Activated CD8-positive, alpha-beta memory T cell treated with anti-CD3 and anti-CD28 coated beads for 48 hours (primary cell): ENCODE measurements around the gene NBEAL1.
A peak's percentile ranks its signal among the peaks of the same experiment; 100 is the strongest.
"Not testable (repeated sequence)": the region's sequence is repeated elsewhere in the genome, so short reads cannot be mapped to it uniquely, and the experiment has no call there.

Experiments used
- DNase-seq, 3 experiments: peaks; one replicate each; pipeline ENCODE4 v3.0.0-alpha.2; 2020; ENCODE audit warnings: low read depth in 2 of 3, low spot score in 2 of 3

The NBEAL1 gene

GRCh38 chr2:203201426-203201825, 186.8 kb downstream of the NBEAL1 start:
- DNase-seq: no peak

DNA sequence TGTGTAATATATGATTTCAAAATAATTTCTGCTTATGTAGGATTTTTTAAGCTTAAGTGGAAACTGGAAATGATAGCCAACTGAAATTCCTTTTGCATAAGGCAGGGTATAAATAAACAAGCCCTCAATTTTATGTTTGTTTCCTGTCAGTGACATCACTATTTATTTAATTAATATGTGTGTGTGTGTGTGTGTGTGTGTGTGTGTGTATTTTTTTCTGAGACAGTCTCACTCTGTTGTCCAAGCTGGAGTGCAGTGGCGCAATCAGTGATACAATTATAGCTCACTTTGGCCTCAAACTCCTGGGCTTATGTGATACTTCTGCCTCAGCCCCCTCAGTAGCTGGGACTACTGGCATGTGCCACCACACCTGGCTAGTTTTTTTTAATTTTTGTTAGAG, 194.9 kb downstream of the NBEAL1 start:
- no peak for DNase-seq

DNA sequence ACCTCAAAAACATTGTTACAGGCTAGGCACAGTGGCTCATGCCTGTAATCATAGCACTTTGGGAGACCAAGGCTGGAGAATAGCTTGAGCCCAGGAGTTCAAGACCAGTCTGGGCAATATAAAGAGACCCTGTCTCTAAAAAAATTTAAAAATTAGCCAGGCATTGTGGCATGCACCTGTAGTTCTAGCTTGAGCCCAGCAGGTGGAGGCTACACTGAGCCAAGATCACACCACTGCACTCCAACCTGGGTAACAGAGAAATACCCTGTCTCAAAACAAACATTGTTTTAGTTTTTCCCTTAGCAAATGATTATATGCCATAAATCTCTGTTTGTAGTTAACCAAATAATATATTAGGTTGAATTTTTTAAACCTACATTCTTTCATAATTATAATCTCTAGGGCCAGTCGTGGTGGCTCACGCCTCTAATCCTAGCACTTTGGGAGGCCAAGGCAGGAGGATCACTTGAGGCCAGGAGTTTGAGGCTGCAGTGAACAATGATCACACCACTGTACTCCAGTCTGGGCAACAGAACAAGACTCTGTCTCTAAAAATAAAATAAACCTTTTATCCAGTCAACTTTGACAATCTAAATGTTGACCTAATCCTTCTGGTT, 210.9 kb downstream of the NBEAL1 start:
- DNase-seq: no peak

DNA sequence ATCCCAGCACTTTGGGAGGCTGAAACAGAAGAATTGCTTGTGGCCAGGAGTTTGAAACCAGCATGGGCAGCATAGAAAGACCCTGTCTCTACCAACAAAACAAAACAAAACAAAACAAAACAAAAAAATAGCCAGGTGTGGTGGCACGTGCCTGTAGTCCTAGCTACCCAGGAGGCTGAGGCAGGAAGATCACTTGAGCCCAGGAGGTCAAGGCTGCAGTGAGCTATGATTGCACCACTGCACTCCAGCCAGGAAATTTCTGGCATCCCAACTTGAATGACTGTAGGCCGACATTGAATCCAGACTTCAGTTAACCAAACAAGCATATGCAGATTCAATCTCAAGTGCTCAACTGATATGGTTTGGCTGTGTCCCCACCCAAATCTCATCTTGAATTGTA, 215.0 kb downstream of the NBEAL1 start:
- DNase-seq: not testable (repeated sequence)

DNA sequence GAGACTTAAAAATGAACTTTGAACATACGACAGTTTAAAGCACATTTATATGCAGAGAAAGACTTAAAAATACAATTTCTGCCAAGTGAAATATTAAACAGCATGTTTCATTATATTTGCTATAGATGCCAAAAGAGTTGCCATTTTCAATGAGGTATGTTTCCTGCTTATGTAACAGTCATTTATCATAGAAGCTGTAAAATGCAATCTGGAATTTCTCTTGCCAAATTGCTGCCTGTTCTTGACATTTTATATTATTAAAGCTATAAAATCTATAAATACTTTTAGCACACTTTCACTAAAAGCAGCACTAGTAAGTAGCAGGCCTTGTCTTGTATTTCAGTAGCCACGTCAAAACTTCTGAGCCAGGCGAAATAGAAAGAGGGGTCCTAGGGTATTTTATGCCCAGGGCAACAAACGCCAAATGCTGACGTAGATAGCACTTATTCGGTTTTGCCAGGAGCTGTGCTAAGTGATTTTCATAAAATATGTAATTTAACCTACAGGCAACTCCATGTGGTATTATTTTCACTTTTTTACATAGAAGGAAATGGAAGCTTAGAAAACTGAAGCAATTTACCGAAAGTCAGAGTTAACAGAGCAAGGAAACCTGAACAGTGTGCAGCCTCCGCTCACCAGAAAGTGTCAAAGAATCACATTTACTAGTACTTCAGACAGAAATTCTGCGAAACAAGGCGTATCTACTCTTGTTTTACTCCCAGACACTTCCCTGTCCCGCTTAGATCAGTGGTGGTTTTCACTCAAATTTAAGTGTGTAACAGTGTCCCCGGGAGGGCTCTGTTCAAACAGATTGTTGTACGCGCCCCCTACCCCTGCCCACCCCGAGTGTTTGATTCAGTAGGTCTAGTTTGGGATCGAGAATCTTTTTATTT, 222.9 kb downstream of the NBEAL1 start:
- no peak for DNase-seq

DNA sequence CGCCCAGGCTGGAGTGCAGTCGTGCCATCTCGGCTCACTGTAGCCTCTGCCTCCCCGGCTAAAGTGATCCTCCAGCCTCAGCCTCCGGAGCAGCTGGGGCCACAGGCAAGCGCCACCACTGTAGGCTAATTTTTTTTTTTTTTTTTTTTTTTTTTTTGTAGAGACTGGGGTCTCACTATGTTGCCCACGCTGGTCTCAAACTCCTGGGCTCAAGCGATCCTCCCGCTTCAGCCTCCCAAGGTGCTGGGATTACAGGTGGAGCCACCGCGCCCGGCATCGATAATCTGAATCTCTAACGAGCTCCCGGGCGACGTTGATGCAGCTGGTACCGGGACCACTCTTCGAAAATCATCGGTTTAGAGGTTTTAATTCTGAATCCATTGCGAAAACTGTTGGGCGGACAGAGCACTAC, 223.6 kb downstream of the NBEAL1 start:
- no peak for DNase-seq

DNA sequence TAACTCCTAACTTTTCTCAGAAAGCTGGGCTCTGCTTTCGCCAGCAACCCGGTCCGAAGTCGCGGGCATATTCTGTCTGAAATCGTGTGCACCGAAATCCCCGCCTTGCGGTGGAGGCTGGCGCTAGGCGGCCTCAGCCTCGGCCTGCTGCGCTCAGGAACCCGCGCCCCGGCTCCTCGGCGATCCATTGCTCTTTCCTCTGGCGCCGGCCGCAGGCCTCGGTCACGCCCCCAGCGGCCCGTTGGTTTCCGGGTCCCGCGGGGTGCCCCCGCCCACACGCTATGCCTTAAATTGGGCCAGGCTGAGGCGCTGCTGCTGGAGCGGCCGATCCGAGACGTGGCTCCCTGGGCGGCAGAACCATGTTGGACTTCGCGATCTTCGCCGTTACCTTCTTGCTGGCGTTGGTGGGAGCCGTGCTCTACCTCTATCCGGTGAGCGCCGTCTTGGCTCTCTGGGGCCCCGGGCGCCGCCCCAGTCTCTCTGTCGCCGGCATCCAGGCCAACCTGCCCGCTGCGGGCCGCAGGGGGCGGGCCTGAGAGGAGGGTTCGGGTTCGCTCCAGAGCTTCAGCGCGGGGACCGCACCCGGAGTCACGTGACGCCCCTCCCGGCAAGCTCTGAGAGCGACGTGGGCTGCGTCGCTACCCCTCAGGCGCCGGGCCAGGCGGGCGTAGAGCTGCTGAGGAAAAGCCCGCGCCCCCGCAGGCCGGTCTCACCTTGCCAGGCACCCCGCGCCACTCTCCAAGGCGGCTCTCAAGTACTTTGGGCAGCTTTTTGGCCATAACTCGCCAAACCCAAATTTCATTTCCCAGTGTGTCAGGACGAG, 224.2 kb downstream of the NBEAL1 start, which contains the start of gene CYP20A1:
TSS of gene CYP20A1 (plus strand) at position 315 of the 823 bp plus-strand sequence. CDS start at position 360, 45 bp downstream.
- DNase-seq: peak; percentile 91 to 96 (median 92)

DNA sequence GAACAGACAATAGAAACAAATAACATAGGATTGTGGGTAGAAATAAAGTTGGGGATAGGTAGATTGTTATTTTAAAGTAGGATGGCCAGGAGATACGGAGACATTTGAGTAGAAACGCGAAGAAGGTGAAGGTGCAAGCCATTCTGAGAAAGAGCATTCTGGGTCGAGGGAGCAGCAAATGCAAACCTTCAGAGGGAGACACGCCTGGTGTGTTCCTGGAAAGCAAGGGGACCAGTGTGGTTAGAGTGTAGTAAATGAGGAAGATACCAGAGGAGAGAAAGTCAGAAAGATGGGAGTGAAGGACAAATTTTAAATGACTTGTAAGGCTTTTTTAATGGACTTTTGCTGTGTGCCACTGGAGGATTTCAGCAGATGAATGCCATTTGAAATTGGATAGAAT, 225.8 kb downstream of the NBEAL1 start:
- DNase-seq: no peak

DNA sequence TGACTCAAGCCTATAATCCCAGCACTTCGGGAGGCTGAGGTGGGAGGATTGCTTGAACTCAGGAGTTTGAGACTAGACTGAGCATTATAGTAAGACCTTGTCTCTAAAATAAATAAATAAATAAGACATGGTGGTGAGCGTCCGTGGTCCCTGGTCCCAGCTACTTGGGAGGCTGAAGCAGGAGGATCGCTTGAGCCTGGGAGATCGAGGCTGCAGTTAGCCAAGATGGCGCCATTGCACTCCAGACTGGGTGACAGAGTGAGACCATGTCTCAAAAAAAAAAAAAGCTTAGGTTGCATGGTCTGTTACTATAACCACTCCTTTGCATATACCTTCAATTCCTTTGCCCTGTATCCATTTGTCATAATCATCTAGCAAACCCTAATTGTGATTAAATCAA, 227.8 kb downstream of the NBEAL1 start:
- DNase-seq: no peak

DNA sequence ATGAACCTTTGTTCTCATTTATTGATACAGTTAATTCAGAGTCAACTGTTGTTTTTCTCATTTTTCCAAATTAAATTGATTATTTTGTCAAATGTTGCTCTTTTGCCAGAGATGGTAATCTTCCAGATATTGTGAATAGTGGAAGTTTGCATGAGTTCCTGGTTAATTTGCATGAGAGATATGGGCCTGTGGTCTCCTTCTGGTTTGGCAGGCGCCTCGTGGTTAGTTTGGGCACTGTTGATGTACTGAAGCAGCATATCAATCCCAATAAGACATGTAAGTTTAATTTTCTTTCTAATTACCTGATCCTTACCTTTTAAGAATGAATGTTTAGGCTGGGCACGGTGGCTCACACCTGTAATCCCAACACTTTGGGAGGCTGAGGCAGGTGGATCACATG, 232.0 kb downstream of the NBEAL1 start:
- no peak for DNase-seq

DNA sequence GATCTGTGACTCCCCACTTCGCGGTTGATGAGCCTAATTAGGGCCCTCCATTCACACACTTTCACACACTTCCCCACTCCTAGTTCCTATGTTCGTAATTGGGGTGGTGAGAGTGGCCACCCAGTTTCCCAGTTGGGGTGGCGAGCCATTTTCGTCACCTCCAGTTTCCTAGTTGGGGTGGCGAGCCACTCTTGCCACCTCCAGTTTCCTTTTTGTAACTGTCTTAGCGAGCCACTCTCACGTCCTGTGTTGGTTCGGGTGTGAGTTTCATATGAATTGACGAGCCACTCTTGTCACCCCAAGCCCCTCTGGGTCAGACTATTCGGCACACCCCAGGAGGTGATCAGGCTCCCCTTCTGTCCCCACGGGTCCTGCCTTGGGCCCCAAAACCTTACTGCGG, 238.1 kb downstream of the NBEAL1 start:
- DNase-seq: no peak

- DNase-seq: not testable (repeated sequence)
These were observed 238.9 kb downstream of the NBEAL1 start for GRCh38 chr2:203253422-203254095.

- no peak for DNase-seq
These were observed 246.9 kb downstream of the NBEAL1 start for GRCh38 chr2:203261326-203262159.
